Lower leg skin (tissue), 4 donors: Measurements from ENCODE around the gene OR8S1. TPM values are rescaled to one million over a fixed set of nuclear protein-coding genes. Genes with fewer than 3 reads are reported as not detected.
"Not testable (repeated sequence)": the region's sequence is repeated elsewhere in the genome, so short reads cannot be mapped to it uniquely, and the experiment has no call there.

ENCODE experiments used
- DNase-seq, 2 donors: peaks; one replicate each; pipeline ENCODE4 v3.0.0-alpha.2; 2019; ENCODE audit warnings: low spot score in 2 of 2
- H3K4me3 ChIP-seq: fragments of 200-600 bp; sonication (generic); 2 replicates; pipeline ENCODE4 v1.5.1; 2017; ENCODE audit warnings: mild to moderate bottlenecking, low read depth; ENCODE audit not compliant: poor library complexity, severe bottlenecking
- POLR2A ChIP-seq, 2 donors: fragments of 450-650 bp; IDR thresholded peaks; one replicate each; pipeline ENCODE4 v1.6.1; 2016 to 2017; ENCODE audit warnings: antibody characterized with exemption in 2 of 2, mild to moderate bottlenecking in 1 of 2, moderate library complexity in 1 of 2
- WGBS, 2 donors: methylation state at CpG; one replicate each; pipeline ENCODE4 v1.1.5; 2018; 5-methylcytosine and 5-hydroxymethylcytosine counted together
- intact Hi-C: fragments of 100-400 bp; cut with DNase I; formaldehyde crosslinking; loops from one replicate; pipeline ENCODE4 v1.15.0; 2023; ENCODE audit warnings: low total_unique reads
- total RNA-seq, 4 donors: library from RNA; depleted of rRNA; stranded (reverse); fragments of >200 nt; gene quantifications; one replicate each; pipeline ENCODE4 v1.1.0, GENCODE V29; 2016
- TF ChIP-seq, protein P1 (sequence below), 3 donors: fragments of 450-650 bp; IDR thresholded peaks; one replicate each; pipeline ENCODE4 v1.5.1; 2016; ENCODE audit warnings: antibody characterized with exemption in 3 of 3, mild to moderate bottlenecking in 3 of 3, moderate library complexity in 2 of 3

OR8S1 gene, protein sequence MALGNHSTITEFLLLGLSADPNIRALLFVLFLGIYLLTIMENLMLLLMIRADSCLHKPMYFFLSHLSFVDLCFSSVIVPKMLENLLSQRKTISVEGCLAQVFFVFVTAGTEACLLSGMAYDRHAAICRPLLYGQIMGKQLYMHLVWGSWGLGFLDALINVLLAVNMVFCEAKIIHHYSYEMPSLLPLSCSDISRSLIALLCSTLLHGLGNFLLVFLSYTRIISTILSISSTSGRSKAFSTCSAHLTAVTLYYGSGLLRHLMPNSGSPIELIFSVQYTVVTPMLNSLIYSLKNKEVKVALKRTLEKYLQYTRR
- not detected for total RNA-seq

DNA sequence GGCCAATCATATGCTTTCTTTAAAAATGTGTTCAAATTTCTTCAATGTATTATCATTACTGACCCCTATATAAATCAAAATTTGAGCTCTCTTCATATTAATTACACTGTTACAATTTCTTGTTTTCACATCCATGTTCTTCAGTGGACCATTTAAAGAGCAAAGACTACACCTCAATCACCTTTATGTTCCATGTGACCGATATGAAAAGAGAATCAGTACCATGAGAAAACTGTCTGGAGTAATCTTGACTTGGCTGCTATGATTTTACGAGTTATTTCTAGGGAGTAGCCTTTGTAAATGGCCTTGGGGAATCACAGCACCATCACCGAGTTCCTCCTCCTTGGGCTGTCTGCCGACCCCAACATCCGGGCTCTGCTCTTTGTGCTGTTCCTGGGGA lies at the start of gene OR8S1:
Gene OR8S1, plus strand, starts transcription at position 301 of the 400 bp plus-strand sequence. Its CDS starts 0 bp downstream, at position 301.
- TF ChIP-seq POLR2A (IDR thresholded peaks at IDR 0.05), result no peak
- 85% methylated on average over 5 of the region's 5 CpGs for WGBS, 2 donors
- no peak for DNase-seq
- no peak within 1 kb of the TSS for H3K4me3 ChIP-seq
- intact Hi-C loops, result no loop called here

DNA sequence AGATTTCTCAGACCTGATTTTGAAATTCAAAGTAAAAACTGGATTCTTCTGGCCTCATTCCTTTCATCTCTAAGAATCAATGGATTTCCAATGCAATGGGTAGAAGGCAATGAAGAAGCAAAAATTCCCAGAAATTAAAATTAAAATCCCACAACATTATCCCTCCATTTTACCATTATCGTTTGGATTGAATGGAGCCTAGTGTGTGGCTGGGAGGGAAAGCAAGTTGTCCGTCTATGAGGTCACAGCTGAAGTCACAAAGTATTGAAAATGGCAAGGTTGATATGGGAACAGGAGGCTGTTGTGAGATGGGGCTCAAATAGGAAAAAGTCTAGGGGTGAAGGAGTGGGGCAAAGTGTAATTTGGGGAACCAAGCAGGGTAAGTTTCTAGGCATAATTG lies 43.2 kb upstream of the OR8S1 start, which contains the start of gene C12orf54:
Gene C12orf54, plus strand, starts transcription at position 301 of the 400 bp plus-strand sequence. CDS start 799 bp downstream, outside the sequence.
- TF ChIP-seq POLR2A (IDR thresholded peaks at IDR 0.05), result no peak
- TF ChIP-seq, protein P1, sequence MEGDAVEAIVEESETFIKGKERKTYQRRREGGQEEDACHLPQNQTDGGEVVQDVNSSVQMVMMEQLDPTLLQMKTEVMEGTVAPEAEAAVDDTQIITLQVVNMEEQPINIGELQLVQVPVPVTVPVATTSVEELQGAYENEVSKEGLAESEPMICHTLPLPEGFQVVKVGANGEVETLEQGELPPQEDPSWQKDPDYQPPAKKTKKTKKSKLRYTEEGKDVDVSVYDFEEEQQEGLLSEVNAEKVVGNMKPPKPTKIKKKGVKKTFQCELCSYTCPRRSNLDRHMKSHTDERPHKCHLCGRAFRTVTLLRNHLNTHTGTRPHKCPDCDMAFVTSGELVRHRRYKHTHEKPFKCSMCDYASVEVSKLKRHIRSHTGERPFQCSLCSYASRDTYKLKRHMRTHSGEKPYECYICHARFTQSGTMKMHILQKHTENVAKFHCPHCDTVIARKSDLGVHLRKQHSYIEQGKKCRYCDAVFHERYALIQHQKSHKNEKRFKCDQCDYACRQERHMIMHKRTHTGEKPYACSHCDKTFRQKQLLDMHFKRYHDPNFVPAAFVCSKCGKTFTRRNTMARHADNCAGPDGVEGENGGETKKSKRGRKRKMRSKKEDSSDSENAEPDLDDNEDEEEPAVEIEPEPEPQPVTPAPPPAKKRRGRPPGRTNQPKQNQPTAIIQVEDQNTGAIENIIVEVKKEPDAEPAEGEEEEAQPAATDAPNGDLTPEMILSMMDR (IDR thresholded peaks at IDR 0.05), result no peak
- intact Hi-C loops, result no loop called here
- no peak within 1 kb of the TSS for H3K4me3 ChIP-seq
- no peak for DNase-seq
- WGBS, 2 donors, result 90 to 93% methylated on average over 2 of the region's 2 CpGs

DNA sequence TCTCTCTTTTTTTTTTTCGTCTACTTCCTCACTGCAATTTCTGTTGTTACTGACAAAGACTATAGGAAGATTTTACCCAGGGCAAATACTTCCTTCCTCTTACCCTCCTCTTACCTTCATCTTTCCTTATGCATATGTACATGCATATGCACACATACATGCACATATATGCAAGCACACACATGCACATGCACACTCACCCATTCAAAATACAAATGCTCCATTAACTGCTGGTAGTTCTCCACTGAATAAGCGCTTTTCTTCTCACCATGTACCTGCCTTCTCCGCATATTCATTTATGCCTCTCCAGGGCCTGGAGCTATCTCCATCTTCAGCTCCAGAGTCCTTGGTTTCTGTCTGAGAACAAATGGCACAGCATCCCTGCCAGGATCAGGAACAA lies 42.5 kb upstream of the OR8S1 start:
- no peak for DNase-seq
- WGBS, 2 donors, result 79 to 84% methylated on average over 3 of the region's 3 CpGs
- H3K4me3 ChIP-seq, result no peak overlapping the region
- TF ChIP-seq, protein P1 (IDR thresholded peaks at IDR 0.05), result no peak
- no peak for TF ChIP-seq POLR2A (IDR thresholded peaks at IDR 0.05)
- intact Hi-C loops, result no loop called here

DNA sequence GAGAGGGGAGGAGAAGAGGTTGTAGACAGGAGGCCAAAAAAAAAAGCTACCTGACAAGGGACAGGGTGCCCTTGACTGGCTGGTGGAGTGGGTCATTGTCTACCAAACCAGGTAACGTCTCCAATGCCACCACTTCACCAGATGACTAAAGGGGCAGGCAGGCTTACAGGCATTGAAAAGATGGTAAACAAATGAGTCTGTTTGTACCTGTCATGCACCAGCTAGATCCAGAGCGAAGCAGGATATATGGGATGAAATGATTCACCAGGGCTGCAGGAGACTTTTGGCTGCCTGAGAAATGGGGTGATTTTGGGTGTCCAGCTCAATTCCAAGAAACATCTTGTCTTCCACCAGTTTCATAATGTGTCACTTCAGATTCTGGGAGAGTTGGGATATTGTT lies 39.2 kb upstream of the OR8S1 start:
- 75 to 89% methylated on average over 2 of the region's 2 CpGs for WGBS, 2 donors
- TF ChIP-seq, protein P1 (IDR thresholded peaks at IDR 0.05), result no peak
- no peak for TF ChIP-seq POLR2A (IDR thresholded peaks at IDR 0.05)
- DNase-seq, result no peak
- intact Hi-C loops, result no loop called here
- H3K4me3 ChIP-seq, result no peak overlapping the region

DNA sequence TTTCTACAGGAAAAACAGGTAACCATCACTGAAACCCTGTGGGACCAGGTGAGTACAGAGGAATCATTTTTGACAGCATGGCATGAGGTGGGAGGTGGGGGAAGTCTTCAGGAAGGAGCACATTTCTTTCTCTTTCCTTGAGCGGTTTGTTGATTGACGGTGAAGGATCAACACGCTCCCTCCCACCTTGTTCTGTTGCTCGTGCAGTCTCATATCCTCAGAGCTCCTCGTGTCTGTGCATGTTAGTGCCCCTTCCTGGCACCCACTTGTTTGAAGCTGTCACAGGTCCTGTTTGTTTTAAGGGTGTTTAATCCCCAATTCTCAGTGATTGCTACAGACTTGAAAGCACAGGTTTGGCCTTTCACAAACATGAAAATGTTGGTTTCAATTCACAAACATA lies 38.8 kb upstream of the OR8S1 start:
- intact Hi-C loops, result no loop called here
- 41 to 43% methylated on average over 5 of the region's 5 CpGs for WGBS, 2 donors
- no peak for DNase-seq

DNA sequence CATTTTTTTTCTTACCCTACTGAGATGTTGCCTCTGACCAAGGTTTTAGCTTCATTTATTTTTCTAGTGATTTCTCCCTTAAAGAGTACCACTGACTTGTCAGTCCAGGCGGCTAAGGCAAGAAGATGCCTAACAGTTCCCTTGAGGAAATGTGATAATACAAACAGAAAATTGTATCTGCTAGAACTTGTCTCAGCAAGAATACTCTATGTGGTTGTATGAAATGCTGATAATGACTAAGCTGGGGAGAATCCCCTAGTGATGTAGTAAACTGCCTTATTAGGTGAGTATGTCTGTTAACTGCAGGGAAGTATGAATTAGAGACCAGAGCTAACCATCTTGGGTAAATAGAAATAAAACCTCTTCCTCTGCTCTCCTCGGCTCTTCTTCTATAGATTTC lies 36.4 kb upstream of the OR8S1 start:
- no peak overlapping the region for H3K4me3 ChIP-seq
- WGBS, 2 donors, result 30 to 63% methylated on average over 2 of the region's 2 CpGs
- intact Hi-C loops, result no loop called here
- DNase-seq, result no peak
- TF ChIP-seq POLR2A (IDR thresholded peaks at IDR 0.05), result no peak
- TF ChIP-seq, protein P1 (IDR thresholded peaks at IDR 0.05), result no peak

More for the DNA sequence above, 38.8 kb upstream of the OR8S1 start:
- no peak for TF ChIP-seq POLR2A (IDR thresholded peaks at IDR 0.05)
- TF ChIP-seq, protein P1 (IDR thresholded peaks at IDR 0.05), result no peak
- no peak overlapping the region for H3K4me3 ChIP-seq

DNA sequence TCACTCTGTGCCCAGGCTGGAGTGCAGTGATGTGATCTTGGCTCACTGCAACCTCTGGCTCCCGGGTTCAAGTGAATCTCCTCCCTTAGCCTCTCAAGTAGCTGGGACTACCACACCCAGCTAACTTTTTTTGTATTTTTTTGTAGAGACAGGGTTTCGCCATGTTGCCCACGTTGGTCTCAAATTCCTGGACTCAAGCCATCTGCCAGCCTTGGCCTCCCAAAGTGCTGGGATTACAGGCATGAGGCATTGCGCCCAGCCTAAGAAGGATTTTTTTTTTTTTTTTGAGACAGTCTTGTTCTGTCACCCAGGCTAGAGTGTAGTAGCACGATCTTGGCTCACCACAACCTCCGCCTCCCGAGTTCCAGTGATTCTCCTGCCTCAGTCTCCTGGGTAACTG lies 36.0 kb upstream of the OR8S1 start:
- WGBS, 2 donors, result 54 to 56% methylated on average over 7 of the region's 7 CpGs
- DNase-seq, intact Hi-C loops: not testable (repeated sequence)

DNA sequence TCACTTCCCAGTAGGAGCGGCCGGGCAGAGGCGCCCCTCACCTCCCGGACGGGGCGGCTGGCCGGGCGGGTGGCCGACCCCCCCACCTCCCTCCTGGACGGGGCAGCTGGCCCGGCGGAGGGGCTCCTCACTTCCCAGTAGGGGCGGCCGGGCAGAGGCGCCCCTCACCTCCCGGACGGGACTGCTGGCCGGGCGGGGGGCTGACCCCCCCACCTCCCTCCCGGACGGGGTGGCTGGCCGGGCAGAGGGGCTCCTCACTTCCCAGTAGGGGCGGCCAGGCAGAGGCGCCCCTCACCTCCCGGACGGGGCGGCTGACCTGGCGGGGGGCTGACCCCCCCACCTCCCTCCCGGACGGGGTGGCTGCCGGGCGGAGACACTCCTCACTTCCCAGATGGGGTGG lies 25.2 kb upstream of the OR8S1 start:
- intact Hi-C loops, H3K4me3 ChIP-seq, DNase-seq: not testable (repeated sequence)
- 94 to 100% methylated on average over 10 to 20 of the region's 32 CpGs for WGBS, 2 donors

More for the DNA sequence above, 36.0 kb upstream of the OR8S1 start:
- H3K4me3 ChIP-seq, result not testable (repeated sequence)

DNA sequence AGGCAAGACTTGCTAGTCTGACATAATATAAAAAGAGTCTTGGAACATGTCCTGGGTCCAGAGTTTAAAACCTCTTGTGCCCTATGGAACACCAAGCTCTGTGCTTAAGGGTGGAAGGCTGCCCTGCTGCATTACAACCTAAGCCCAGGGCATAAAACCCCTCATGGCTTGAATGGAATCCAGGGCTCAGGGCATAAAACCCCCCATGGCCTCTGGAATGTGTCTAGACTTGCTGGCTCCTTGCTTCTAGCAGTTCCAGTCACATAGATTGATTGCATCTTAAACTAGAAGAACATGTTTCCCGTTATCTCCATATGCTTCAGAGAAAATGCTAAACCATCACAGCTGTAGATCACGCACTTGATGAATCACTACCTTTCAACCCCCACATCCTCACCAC lies 18.6 kb upstream of the OR8S1 start:
- DNase-seq, intact Hi-C loops, H3K4me3 ChIP-seq: not testable (repeated sequence)
- 22 to 27% methylated on average over 2 of the region's 2 CpGs for WGBS, 2 donors
